HEK293 (cell line): ENCODE data around the gene NARS2.

Source experiments
- CTCF ChIA-PET: fragments of 350-600 bp; formaldehyde crosslinking; extraction: SDS; loops from one replicate; lab custom pipeline; 2021; ENCODE audit warnings: antibody characterized with exemption; lab: Yijun Ruan, JAX
- POLR2A ChIA-PET: fragments of 300-600 bp; formaldehyde crosslinking; extraction: SDS; loops from one replicate; lab custom pipeline; 2020; ENCODE audit warnings: antibody characterized with exemption, inconsistent platforms; lab: Yijun Ruan, JAX
- H3K27ac ChIP-seq: fragments of 200-500 bp; sonication (Bioruptor generic); 2 replicates; pipeline ENCODE4 v1.5.1; 2014; ENCODE audit warnings: low read depth, low read length, control low read depth, inconsistent platforms; ENCODE audit errors: extremely low read depth
- H3K36me3 ChIP-seq, 2 experiments: fragments of 200-500 bp in 1 of 2; sonication (Bioruptor generic) in 1 of 2; 1 replicate in 1 of 2; 2 replicates in 1 of 2; pipeline ENCODE4 v1.5.1; 2014 to 2017; ENCODE audit warnings: inconsistent platforms in 2 of 2, low read length in 2 of 2; ENCODE audit not compliant: control insufficient read depth in 2 of 2, insufficient read depth in 1 of 2
- H3K4me1 ChIP-seq: fragments of 200-500 bp; sonication (Bioruptor generic); 2 replicates; pipeline ENCODE4 v1.5.1; 2014; ENCODE audit warnings: mild to moderate bottlenecking, low read length, inconsistent platforms; ENCODE audit not compliant: control insufficient read depth, insufficient read depth
- H3K4me3 ChIP-seq: 2 replicates; pipeline ENCODE4 v1.5.1; 2011; ENCODE audit warnings: low read depth, mild to moderate bottlenecking, control low read depth, low read length, moderate library complexity
- H3K9me3 ChIP-seq: fragments of 200-500 bp; sonication (Bioruptor generic); 2 replicates; pipeline ENCODE4 v1.5.1; 2014; ENCODE audit warnings: low read depth, low read length, inconsistent platforms; ENCODE audit not compliant: control insufficient read depth, insufficient read depth
- AEBP2 ChIP-seq: fragments of 450-650 bp; formaldehyde crosslinking; IDR thresholded peaks from 2 replicates; pipeline ENCODE4 v1.5.1; 2016; ENCODE audit warnings: missing biosample characterization, missing genetic modification characterization, borderline replicate concordance
- BCL11B ChIP-seq: fragments of 450-650 bp; formaldehyde crosslinking; IDR thresholded peaks from 2 replicates; pipeline ENCODE4 v1.5.1; 2016; ENCODE audit warnings: low read depth, missing biosample characterization, missing genetic modification characterization
- FEZF1 ChIP-seq: fragments of 450-650 bp; formaldehyde crosslinking; IDR thresholded peaks from 2 replicates; pipeline ENCODE4 v1.5.1; 2016; ENCODE audit warnings: missing biosample characterization, missing genetic modification characterization
- IKZF3 ChIP-seq: fragments of 450-650 bp; IDR thresholded peaks from 2 replicates; pipeline ENCODE4 v1.5.0; 2018; ENCODE audit warnings: missing biosample characterization, mild to moderate bottlenecking, missing genetic modification characterization, moderate library complexity
- OSR2 ChIP-seq: fragments of 450-650 bp; formaldehyde crosslinking; IDR thresholded peaks from 2 replicates; pipeline ENCODE4 v1.5.1; 2016; ENCODE audit warnings: missing biosample characterization, missing genetic modification characterization
- REPIN1 ChIP-seq: fragments of 450-650 bp; formaldehyde crosslinking; IDR thresholded peaks from 2 replicates; pipeline ENCODE4 v1.5.1; 2017; ENCODE audit warnings: missing biosample characterization, missing genetic modification characterization, low read depth
- SCRT2 ChIP-seq: fragments of 450-650 bp; formaldehyde crosslinking; IDR thresholded peaks from 2 replicates; pipeline ENCODE4 v1.5.1; 2016; ENCODE audit warnings: missing biosample characterization, missing genetic modification characterization
- ZNF10 ChIP-seq: fragments of 450-650 bp; formaldehyde crosslinking; IDR thresholded peaks from 2 replicates; pipeline ENCODE4 v1.5.1; 2017; ENCODE audit warnings: missing biosample characterization, missing genetic modification characterization
- ZNF114 ChIP-seq: fragments of 450-650 bp; formaldehyde crosslinking; IDR thresholded peaks from 2 replicates; pipeline ENCODE4 v1.5.0; 2017; ENCODE audit warnings: missing biosample characterization, missing genetic modification characterization
- ZNF169 ChIP-seq: fragments of 450-650 bp; formaldehyde crosslinking; IDR thresholded peaks from 2 replicates; pipeline ENCODE4 v1.5.1; 2016; ENCODE audit warnings: missing biosample characterization, missing genetic modification characterization
- ZNF19 ChIP-seq: fragments of 450-650 bp; formaldehyde crosslinking; IDR thresholded peaks from 2 replicates; pipeline ENCODE4; 2016; ENCODE audit warnings: missing biosample characterization, missing genetic modification characterization, low read depth
- ZNF239 ChIP-seq: fragments of 450-650 bp; formaldehyde crosslinking; IDR thresholded peaks from 2 replicates; pipeline ENCODE4 v1.5.1; 2016; ENCODE audit warnings: missing biosample characterization, missing genetic modification characterization
- ZNF266 ChIP-seq: fragments of 450-650 bp; formaldehyde crosslinking; IDR thresholded peaks from 2 replicates; pipeline ENCODE4 v1.5.1; 2016; ENCODE audit warnings: missing biosample characterization, missing genetic modification characterization, low read depth
- ZNF274 ChIP-seq, 2 experiments: fragments of 200-500 bp in 1 of 2; fragments of 450-650 bp in 1 of 2; sonication (Bioruptor generic) in 1 of 2; formaldehyde crosslinking in 1 of 2; IDR thresholded peaks; 2 replicates each; pipeline versions ENCODE4 v1.5.1 to v1.6.1; 2014 to 2016; ENCODE audit warnings: borderline replicate concordance in 1 of 2, inconsistent platforms in 1 of 2, low read length in 1 of 2, missing biosample characterization in 1 of 2, missing genetic modification characterization in 1 of 2
- ZNF292 ChIP-seq: fragments of 450-650 bp; formaldehyde crosslinking; IDR thresholded peaks from 2 replicates; pipeline ENCODE4 v1.5.1; 2016; ENCODE audit warnings: low read depth, missing biosample characterization, missing genetic modification characterization, borderline replicate concordance
- ZNF391 ChIP-seq: fragments of 450-650 bp; formaldehyde crosslinking; IDR thresholded peaks from 2 replicates; pipeline ENCODE4 v1.5.1; 2016; ENCODE audit warnings: low read depth, missing biosample characterization, missing genetic modification characterization, borderline replicate concordance
- ZNF423 ChIP-seq: fragments of 450-650 bp; formaldehyde crosslinking; IDR thresholded peaks from 2 replicates; pipeline ENCODE4 v1.5.1; 2016; ENCODE audit warnings: missing biosample characterization, missing genetic modification characterization
- ZNF449 ChIP-seq: fragments of 450-650 bp; formaldehyde crosslinking; IDR thresholded peaks from 2 replicates; pipeline ENCODE4 v1.5.1; 2017; ENCODE audit warnings: missing biosample characterization, mild to moderate bottlenecking, missing genetic modification characterization, moderate library complexity
- ZNF514 ChIP-seq: fragments of 450-650 bp; formaldehyde crosslinking; IDR thresholded peaks from 2 replicates; pipeline ENCODE4 v1.5.1; 2016; ENCODE audit warnings: missing biosample characterization, missing genetic modification characterization
- ZNF549 ChIP-seq: fragments of 450-650 bp; IDR thresholded peaks from 2 replicates; pipeline ENCODE4 v1.5.1; 2018; ENCODE audit warnings: missing biosample characterization, missing genetic modification characterization, mild to moderate bottlenecking, inconsistent platforms, moderate library complexity
- ZNF621 ChIP-seq: fragments of 450-650 bp; formaldehyde crosslinking; IDR thresholded peaks from 2 replicates; pipeline ENCODE4 v1.5.1; 2017; ENCODE audit warnings: missing biosample characterization, missing genetic modification characterization
- ZNF664 ChIP-seq: fragments of 450-650 bp; formaldehyde crosslinking; IDR thresholded peaks from 2 replicates; pipeline ENCODE4 v1.5.1; 2016; ENCODE audit warnings: missing biosample characterization, missing genetic modification characterization
- ZSCAN16 ChIP-seq: fragments of 450-650 bp; formaldehyde crosslinking; IDR thresholded peaks from 2 replicates; pipeline ENCODE4 v1.5.1; 2016; ENCODE audit warnings: missing biosample characterization, missing genetic modification characterization
- ZSCAN30 ChIP-seq: fragments of 450-650 bp; IDR thresholded peaks from 2 replicates; pipeline ENCODE4 v1.5.1; 2018; ENCODE audit warnings: missing biosample characterization, mild to moderate bottlenecking, missing genetic modification characterization, moderate library complexity
- TF ChIP-seq, protein P1 (sequence below): fragments of 450-650 bp; formaldehyde crosslinking; IDR thresholded peaks from 2 replicates; pipeline ENCODE4 v1.5.1; 2017; ENCODE audit warnings: missing biosample characterization, missing genetic modification characterization

Gene NARS2

DNA sequence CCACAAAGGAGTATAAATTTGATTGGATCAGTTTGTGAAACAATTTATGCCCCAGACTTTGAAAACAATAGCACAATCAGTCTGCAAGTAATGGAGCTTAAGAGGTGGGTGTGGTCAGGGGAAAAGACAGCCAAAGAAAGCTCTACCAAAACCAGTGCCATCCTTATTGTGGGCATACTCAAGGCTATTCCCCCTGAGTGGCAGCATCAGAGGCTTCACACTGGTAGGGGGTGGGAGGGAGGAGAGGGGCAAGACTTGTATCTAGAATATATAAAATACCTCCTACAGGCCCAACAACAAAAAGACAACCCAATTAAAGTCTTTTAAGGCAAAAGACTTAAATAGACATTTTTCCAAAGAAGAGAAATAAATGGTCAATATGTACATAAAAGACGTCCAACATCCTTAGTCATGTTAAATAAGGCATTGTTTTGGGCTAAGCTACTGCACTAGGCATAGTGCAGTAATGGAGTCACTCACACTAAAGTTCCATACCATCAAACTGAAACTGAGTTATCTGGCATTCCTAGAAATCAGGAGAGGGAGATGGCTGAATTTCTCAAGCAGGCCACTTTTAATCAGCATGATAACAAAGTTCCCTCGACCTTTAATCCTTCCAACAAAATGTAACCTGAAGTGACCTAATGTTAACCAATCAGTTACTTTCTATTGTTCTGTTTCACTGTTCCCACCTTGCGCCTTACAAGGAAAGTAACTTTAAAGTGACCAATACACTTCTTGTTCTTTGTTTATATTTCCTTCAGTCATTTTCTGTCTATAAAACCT, 24.8 kb downstream of the NARS2 start:
- H3K4me3 ChIP-seq: no peak overlapping the region
- H3K9me3 ChIP-seq: no peaks in the 10 kb centered on the region
- H3K4me1 ChIP-seq: no peaks in the 10 kb centered on the region
- ChIA-PET CTCF (interaction anchor here (1.3 to 2.9 kb wide), 2 partner anchors 11 to 15 kb away, joined by 3 to 18 read pairs; no protein-coding TSS in a partner anchor), POLR2A (interaction anchor here (0.6 kb wide), 1 partner anchor 415 kb away, joined by 3 read pairs; no protein-coding TSS in a partner anchor)
- H3K27ac ChIP-seq: no peak overlapping the region
- H3K36me3 ChIP-seq: peaks cover 0 to 5% of the 10 kb centered on the region in 2 experiments; a peak in 1 of 3 replicates
- TF ChIP-seq IKZF3 (tag by site-specific recombination) (no peak), ZSCAN16 (tag by site-specific recombination) (no peak), ZNF169 (no peak), ZNF664 (tag by site-specific recombination) (no peak), ZNF19 (no peak), ZNF114 (tag by site-specific recombination) (no peak), OSR2 (tag by site-specific recombination) (no peak), ZNF621 (tag by site-specific recombination) (no peak), BCL11B (no peak), ZNF10 (tag by site-specific recombination) (no peak), ZNF391 (tag by site-specific recombination) (no peak), ZNF239 (no peak), FEZF1 (no peak), ZNF514 (no peak), AEBP2 (no peak)

- TF ChIP-seq ZNF274 (IDR thresholded peaks at IDR 0.05; ENCODE audit: low read length): no peak
- no peak for TF ChIP-seq ZNF274 (tag by site-specific recombination; IDR thresholded peaks at IDR 0.05; ENCODE audit: borderline replicate concordance)
- TF ChIP-seq SCRT2: peak; percentile 40; the same call in 1 of the 2 replicates
- Histone ChIP-seq H3K4me1 (no peaks in the 10 kb centered on the region), H3K27ac (no peak overlapping the region), H3K9me3 (no peaks in the 10 kb centered on the region), H3K4me3 (no peak overlapping the region), H3K36me3 (peaks cover 0 to 5% of the 10 kb centered on the region in 2 experiments; a peak in 1 of 3 replicates)
- ChIA-PET POLR2A (no interaction called here), CTCF (interaction anchor here (1.0 to 2.9 kb wide), 3 partner anchors 11 to 134 kb away, joined by 3 to 18 read pairs (median 5); no protein-coding TSS in a partner anchor)
Measured at GRCh38 chr11:78548911-78549590, 25.6 kb downstream of the NARS2 start.

- H3K9me3 ChIP-seq: no peaks in the 10 kb centered on the region
- POLR2A ChIA-PET: no interaction called here
- H3K4me1 ChIP-seq: no peaks in the 10 kb centered on the region
- H3K36me3 ChIP-seq: peaks cover 0 to 5% of the 10 kb centered on the region in 2 experiments; a peak in 1 of 3 replicates
- CTCF ChIA-PET: interaction anchor here (0.5 to 2.9 kb wide), 4 partner anchors 17 to 133 kb away, joined by 3 to 18 read pairs (median 4); no protein-coding TSS in a partner anchor
- H3K4me3 ChIP-seq: no peak overlapping the region
- H3K27ac ChIP-seq: no peak overlapping the region
- TF ChIP-seq ZNF449 (tag by site-specific recombination) (no peak), REPIN1 (tag by site-specific recombination) (no peak), ZNF292 (no peak), ZNF549 (tag by site-specific recombination) (no peak), ZNF266 (tag by site-specific recombination) (no peak), ZNF423 (tag by site-specific recombination) (no peak), ZSCAN30 (no peak)
- TF ChIP-seq, protein P1, sequence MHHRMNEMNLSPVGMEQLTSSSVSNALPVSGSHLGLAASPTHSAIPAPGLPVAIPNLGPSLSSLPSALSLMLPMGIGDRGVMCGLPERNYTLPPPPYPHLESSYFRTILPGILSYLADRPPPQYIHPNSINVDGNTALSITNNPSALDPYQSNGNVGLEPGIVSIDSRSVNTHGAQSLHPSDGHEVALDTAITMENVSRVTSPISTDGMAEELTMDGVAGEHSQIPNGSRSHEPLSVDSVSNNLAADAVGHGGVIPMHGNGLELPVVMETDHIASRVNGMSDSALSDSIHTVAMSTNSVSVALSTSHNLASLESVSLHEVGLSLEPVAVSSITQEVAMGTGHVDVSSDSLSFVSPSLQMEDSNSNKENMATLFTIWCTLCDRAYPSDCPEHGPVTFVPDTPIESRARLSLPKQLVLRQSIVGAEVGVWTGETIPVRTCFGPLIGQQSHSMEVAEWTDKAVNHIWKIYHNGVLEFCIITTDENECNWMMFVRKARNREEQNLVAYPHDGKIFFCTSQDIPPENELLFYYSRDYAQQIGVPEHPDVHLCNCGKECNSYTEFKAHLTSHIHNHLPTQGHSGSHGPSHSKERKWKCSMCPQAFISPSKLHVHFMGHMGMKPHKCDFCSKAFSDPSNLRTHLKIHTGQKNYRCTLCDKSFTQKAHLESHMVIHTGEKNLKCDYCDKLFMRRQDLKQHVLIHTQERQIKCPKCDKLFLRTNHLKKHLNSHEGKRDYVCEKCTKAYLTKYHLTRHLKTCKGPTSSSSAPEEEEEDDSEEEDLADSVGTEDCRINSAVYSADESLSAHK (tag by site-specific recombination): no peak
Measured at GRCh38 chr11:78547931-78548705, 26.5 kb downstream of the NARS2 start.
